Measurements from ENCODE around the gene AIRE.
"Not testable (repeated sequence)": the region's sequence is repeated elsewhere in the genome, so short reads cannot be mapped to it uniquely, and the experiment has no call there.

AIRE gene

DNA sequence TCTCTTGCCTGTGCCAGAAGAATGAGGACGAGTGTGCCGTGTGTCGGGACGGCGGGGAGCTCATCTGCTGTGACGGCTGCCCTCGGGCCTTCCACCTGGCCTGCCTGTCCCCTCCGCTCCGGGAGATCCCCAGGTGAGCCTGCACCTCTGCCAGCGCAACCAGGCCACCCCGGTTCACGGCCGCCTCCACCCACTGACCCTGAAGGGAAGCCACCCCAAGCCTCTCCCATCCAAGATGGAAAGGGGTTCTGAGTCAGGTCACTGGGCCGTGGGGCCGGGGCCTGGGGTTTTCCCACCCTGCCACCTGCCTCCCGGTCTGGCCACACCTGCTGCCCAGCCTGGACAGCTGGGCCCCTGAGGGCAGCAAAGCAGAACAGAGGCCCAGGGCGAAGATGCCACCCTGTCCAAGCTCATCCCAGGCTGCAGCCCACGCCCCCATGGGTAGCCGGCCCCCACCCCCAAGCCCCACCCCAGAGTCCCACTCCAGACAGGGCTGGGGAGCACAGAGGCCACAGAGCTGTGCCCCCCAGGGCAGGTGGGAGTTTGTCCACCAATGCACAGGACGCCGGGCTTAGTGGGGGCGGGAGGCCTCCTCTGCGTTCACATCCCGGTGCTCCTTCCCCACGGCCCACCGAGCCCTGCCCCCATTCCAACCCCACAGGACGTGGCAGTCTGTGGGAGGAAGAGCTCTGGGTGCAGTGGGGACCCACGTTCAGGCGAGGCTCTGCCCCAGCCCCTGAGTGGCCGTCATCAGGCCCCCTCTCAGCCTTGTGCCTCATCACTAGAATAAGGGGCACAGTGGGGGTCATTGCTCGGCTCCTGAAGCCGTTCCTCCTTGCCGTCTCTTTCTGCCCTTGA, 5.6 kb downstream of the AIRE start:
- no peak for DNase-seq (ENCODE audit: low spot score)
- no peak for FAIRE-seq

DNA sequence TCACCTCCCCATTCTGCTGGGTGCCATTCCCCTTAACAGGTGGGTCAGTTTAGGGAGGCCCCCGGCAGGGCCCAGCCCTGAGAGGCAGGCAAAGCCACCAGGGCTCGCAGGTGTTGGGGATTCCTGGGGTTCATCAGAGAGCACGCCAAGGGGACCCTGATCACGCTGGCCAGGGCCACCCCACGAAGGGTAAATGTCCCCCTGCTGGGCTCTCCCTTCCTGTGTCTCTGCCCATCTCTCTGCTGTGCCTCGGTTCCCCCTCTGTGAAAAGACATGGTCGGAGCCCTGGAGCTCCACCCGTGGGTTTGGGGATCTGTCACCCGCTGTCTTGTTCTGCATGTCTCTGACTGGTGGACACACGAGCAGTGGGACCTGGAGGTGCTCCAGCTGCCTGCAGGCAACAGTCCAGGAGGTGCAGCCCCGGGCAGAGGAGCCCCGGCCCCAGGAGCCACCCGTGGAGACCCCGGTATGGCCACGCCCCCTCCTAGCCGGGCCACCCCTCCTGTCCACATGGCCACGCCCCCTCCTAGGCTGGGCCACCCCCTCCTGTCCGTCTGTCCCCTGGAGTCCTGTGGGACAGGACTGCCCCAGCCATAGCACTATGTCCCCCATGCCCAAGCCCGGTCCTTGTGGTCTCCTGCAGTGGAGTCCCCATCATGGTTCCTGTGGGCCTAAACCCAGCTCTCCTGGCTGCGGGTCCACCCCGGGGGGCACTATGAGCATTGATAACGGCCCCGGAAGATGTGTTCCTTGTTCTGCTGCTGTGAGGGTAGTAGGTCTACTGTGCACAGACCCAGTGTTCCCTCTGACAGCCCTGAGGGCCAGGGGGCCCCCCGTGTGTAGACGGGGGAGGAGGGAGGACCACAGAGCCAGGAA, 6.5 kb downstream of the AIRE start:
- DNase-seq (ENCODE audit: low spot score) = no peak

DNA sequence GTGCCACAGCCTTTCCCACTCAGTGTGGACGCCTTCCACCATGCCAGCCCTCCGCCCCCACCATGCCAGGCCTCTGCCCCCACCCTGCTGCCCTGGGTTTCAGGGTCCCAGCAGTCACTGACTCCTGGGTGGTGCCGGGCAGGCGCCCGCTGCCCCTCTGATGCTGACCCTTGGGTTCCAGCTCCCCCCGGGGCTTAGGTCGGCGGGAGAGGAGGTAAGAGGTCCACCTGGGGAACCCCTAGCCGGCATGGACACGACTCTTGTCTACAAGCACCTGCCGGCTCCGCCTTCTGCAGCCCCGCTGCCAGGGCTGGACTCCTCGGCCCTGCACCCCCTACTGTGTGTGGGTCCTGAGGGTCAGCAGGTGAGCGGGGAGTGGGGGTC, 7.1 kb downstream of the AIRE start:
- no peak for FAIRE-seq
- DNase-seq (ENCODE audit: low spot score) = no peak

More for the DNA sequence above, 6.5 kb downstream of the AIRE start:
- no peak for FAIRE-seq

DNA sequence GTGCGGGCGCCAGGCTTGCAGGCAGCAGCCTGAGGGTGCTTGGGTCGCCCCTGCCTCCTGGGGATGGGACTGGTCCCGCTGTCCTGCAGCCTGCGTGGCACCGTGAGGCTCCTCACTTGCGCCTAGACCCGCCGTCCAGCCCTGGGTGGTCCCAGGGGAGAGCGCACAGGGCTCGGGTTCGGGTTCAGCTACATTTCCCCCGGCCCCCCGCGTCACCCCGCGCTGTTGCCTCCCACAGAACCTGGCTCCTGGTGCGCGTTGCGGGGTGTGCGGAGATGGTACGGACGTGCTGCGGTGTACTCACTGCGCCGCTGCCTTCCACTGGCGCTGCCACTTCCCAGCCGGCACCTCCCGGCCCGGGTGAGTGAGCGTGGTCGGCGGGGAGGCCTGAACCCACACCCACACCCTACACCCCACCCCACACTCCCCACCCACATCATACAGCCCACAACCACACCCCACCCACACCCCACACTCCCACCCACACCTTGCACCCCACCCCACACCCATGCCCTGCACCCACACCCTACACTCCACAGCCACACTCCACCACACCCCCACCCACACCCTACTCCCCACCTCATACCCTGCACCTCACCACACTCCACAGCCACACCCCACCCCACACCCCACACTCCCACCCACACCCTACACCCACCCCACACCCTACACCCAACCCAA, 8.0 kb downstream of the AIRE start:
- FAIRE-seq (no peak), DNase-seq (ENCODE audit: low spot score) (no peak)

DNA sequence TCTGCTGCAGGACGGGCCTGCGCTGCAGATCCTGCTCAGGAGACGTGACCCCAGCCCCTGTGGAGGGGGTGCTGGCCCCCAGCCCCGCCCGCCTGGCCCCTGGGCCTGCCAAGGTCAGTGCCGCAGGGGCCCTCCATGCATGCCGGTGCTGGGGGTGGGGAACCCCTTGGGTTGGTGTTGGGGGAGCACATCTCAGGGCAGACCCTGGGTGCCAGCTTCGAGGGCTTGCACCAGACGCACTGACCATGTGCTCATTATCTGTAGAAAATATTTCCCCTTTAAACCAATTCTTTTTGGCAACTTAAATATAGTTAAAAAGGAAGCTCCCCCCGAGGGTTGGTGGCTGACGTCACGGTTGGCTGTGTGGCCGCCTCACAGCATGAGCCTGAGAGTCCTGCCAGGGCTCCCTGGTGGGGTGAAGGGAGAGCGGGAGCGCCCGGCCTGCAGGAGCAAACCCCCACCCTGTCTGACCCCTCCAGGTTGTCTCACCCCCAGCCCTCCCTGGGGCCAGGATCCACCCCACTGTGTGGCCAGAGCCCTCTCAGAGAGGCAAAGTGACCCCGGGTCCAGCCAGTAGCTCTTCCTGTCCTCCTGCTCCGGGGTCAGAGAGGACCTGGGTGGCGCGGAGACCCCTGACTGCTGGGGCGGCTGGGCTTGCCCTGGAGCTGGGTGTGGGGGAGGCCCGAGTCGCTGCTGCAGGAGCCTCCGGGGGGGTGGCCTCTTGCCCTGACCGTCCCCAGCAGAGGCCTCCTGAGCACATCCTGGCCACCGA, 8.9 kb downstream of the AIRE start:
- DNase-seq (ENCODE audit: low spot score) = no peak
- FAIRE-seq = no peak

DNA sequence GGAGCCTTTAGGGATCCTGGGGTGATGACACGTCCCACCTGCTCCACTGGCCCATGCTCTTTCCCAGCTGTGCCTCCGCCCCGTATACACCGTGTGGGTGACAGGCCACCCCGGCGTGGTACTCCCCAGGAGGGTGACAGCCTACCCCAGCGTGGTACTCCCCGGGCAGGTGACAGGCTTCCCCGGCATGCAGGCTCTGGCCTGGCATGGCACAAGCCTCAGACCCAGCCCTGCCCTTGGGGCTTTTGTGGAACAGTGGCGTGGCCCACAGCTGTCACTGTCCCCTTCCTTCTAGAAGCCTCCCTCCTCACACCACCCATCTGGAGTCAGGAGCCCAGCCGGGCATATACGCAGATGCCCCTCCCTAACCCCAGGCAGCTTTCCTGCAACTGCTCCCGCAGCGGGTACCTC, 9.5 kb downstream of the AIRE start:
- DNase-seq (ENCODE audit: low spot score) (no peak), FAIRE-seq (no peak)

DNA sequence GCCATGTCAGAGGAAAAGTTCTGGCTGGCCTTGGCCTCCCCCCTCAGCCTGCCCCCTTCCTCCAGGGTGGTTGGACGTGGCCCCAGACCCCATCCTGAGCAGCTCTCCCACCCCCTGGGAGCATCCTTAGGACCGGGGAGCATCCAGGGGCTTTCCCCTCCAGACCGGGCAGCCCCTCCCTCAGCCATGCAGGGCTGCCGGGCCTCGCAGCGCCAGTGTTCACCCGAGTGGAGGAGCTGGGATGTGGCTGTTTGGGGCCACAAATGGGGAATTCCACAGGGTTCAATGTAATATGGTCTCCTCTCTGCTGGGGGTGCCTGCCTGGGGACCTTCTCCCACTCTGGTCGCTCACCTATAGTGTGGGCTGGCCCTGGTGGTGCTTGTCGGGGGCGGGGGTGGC, 10.0 kb downstream of the AIRE start:
- DNase-seq (ENCODE audit: low spot score) (no peak), FAIRE-seq (no peak)

DNA sequence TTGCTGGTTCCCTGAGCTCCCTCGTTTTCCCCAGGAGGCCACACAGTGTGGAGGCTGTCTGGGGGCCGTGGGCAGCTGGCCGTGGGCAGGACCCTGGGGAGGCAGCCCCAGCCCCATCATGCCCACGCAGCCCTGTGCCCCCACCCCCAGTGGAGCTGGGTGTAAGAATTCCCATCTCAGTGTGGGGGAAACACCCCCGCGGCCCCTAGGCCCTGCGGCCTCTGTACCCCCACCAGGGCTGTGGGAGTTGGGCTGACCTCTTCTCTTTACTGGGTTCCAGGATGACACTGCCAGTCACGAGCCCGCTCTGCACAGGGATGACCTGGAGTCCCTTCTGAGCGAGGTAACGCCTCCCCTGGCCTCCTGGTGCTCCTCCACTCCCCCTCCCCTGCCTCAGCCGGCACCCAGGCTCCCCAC, 10.4 kb downstream of the AIRE start:
- FAIRE-seq (no peak), DNase-seq (ENCODE audit: low spot score) (no peak)

DNA sequence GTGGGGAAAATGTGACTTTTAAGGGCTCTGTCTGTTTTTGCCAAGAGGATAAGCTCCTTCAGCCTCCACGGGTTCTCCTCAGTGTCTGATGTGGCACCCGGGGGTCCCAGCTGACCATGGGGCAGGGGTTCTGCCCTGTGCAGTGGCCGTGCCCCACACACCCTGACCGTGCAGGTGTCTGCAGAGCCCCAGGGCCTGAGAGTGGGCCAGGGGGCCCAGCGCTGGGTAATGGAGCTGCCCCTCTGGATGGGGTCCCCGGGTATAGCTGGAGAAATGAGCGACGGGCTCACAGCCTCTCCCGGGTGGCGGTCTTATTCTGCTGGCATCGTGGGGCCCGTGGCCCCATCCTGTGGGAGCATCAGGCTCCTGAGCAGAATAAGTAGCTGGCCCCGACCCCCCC, 11.2 kb downstream of the AIRE start:
- FAIRE-seq (no peak), DNase-seq (ENCODE audit: low spot score) (no peak)

DNA sequence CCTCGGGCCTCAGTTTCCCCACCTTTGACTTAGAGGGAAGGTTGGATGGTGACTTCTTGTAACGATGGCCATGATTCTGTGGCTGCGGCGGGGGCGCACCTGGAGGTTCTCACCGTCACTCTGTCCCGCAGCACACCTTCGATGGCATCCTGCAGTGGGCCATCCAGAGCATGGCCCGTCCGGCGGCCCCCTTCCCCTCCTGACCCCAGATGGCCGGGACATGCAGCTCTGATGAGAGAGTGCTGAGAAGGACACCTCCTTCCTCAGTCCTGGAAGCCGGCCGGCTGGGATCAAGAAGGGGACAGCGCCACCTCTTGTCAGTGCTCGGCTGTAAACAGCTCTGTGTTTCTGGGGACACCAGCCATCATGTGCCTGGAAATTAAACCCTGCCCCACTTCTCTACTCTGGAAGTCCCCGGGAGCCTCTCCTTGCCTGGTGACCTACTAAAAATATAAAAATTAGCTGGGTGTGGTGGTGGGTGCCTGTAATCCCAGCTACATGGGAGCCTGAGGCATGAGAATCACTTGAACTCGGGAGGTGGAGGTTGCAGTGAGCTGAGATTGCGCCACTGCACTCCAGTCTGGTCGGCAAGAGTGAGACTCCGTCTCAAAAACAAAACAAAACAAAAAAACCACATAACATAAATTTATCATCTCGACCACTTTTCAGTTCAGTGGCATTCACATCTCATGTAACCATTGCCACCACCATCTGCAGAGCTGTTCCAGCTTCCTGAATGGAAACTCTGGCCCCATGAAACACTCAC, 12.0 kb downstream of the AIRE start:
- FAIRE-seq (no peak), DNase-seq (ENCODE audit: low spot score) (peak; percentile 71)

DNA sequence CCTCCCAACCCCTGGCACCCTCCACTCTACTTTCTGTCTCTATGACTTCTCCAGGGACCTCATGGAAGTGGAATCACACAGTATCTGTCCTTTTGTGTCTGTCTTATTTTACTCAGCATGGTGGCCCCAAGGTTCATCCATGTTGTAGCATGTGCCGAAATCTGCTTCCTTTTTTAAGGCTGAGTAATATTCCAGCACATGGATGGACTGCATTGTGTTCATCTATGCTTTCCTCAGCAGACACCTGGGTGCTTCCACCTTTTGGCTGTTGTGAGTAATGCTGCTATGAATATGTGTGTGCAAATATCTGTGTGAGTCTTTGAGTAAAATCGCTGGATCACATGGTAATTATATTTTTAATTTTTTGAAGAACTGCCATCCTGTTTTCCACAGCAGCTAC, 12.6 kb downstream of the AIRE start:
- DNase-seq (ENCODE audit: low spot score) = no peak

DNA sequence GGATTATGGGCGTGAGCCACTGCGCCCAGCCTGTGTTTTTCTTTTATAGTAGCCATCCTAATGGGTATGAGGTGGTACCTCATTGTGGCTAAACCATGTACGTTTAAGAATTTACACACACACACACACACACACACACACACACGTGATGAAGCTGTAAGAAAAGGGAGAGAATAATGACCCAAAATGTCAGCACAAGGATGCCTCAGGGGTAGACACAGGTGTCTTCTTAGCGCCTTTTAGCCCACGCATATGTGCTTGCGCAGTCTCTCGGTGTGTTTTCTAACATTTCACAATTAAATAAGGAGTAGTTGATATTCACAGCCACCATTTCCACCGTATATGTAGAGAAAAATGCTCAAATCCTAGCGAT, 13.4 kb downstream of the AIRE start:
- FAIRE-seq (no peak), DNase-seq (ENCODE audit: low spot score) (no peak)

More for the DNA sequence above, 12.6 kb downstream of the AIRE start:
- no peak for FAIRE-seq

DNA sequence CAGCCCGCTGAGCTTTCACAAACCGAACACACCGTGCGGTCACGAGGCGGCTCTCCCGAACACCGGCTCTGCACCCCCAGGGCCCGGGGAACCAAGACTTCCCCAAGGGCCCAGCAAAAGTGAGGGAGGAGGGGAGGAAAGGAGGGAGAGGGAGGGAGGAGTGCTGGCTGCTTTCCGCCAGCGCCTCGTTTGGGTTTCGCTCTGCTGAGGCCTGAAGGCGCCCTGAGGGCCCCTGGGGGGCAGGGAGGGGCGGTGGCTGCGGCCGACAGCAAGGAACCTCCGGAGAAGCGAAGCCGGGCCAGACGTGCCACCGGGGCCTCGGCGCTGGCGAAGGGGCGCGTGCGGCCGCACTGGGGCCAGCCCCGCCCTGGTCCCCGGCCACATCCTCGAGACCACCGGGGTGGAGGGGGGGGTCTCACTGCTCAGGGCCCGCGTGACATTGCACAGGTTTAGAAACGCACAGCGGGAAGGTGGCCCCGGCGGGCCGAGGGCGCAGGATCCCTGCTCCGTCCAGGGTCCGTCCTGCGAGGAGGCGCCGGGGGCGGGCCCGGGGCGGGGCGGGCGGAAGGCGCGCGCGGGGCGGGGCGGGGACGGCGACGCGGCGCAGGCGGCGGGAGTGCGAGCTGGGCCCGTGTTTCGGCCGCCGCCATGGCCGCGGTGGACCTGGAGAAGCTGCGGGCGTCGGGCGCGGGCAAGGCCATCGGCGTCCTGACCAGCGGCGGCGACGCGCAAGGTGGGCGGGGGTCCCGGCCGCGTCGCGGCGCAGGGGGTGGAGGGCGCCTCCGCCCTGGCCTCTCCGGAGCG, 14.0 kb downstream of the AIRE start, which contains the start of gene PFKL:
TSS of gene PFKL (plus strand) at position 596 of the 804 bp plus-strand sequence. CDS start at position 649, 53 bp downstream.
- DNase-seq (ENCODE audit: low spot score) = no peak
- FAIRE-seq = no peak

DNA sequence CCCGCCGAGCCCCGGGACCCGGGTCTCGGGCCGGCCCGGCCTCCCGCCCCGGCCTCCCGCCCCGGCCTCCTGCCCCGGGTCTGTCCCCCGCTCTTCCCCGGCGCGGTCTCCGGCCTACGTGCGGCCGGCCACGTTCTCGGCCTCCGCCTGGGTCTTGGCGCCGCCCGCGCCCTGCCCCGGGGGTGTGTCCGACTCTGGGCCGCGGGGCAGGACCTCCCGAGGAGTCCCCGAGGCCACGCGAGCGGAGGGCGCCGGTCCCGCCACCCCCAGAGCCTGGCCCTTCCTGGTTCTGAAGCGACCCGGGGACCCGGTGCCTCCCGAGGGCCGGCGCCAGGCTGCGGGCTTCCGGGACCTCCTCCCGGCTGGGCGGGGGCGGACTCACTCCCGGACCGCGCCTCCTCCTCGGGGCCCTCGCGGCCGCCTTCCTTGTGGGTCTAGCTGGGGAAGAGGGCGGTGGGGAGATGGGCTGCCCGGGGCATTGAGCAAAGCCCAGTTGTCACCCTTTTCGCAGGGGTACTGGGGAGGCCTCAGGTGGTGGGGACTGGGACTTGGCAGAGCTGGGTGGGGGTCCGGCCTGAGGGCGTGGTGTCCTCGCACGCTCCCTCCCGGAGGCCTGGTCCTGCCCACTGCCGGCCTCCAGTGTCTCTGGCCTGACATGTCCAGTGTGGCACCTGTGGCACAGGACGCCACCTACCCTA, 14.7 kb downstream of the AIRE start:
- no peak for FAIRE-seq
- peak; percentile 7 for DNase-seq (ENCODE audit: low spot score)

DNA sequence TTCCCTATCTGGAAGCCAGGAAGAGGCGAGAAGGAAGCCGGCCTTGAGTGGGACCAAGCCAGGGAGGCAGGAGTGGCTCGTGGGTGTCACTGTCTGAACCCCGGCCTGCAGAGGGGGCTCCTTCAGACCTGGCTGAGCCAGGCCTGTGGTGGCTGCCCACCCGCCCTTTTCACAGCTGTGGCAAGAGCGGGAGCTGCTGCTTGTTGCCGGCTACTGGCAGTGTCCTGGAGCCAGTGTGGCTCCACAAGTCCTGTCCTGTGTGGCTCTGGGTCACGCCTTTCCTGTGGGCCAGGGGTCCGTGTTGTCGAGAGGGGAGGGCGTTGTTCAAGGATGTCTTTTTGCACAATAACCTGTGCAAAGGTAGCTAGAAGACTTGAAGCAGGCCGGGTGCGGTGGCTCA, 15.5 kb downstream of the AIRE start:
- DNase-seq (ENCODE audit: low spot score) (no peak), FAIRE-seq (no peak)

DNA sequence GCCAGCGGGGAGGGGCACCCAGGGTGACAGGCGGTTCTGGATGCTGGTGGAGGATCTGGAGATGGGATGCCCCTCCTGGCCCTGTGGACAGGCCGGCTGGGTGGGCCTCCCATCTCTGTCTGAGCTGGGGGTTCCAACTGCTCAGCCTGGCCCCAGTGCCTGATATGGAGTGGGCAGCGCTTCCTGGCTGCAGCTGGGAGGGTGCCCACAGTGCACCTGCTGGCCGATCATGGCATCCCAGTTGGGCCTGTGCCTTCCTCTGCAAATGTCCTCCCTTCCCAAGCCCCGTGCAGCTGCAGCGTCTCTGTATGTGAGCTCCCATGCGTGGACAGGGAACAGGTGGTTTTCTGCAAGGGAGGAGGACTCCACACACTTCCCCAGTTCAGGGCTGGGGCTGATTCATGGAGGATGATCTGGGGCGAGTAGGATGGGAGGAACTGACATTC, 16.3 kb downstream of the AIRE start:
- no peak for DNase-seq (ENCODE audit: low spot score)
- FAIRE-seq = no peak

DNA sequence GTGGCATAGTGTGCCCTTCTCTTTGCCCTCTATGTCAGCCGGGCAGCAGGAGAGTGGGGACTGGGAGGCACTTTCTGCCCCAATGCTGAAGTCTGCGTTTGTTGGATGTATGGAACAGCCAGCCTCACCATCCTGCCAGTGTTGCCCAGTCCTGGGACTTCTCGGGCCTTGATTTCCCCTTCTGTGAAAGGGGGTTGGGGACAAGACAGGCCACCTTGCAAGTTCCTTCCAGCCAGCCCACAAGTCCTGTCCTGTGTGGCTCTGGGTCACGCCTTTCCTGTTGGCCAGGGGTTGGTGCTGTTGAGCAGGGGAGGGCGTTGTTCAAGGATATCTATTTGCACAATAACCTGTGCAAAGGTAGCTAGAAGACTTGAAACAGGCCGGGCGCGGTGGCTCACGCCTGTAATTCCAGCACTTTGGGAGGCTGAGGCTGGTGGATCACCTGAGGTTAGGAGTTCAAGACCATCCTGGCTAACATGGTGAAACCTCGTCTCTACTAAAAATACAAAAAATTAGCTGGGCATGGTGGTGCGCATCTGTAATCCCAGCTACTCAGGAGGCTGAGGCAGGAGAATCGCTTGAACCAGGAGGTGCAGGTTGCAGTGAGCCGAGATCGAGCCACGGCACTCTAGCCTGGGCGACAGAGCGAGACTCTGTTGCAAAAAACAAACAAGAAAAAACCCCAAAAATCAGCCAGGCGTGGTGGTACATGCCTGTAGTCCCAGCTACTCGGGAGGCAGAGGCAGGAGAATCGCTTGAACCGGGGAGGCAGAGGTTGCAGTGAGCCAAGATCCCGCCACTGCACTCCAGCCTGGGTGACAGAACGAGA, 17.1 kb downstream of the AIRE start:
- FAIRE-seq; DNase-seq (ENCODE audit: low spot score): not testable (repeated sequence)

DNA sequence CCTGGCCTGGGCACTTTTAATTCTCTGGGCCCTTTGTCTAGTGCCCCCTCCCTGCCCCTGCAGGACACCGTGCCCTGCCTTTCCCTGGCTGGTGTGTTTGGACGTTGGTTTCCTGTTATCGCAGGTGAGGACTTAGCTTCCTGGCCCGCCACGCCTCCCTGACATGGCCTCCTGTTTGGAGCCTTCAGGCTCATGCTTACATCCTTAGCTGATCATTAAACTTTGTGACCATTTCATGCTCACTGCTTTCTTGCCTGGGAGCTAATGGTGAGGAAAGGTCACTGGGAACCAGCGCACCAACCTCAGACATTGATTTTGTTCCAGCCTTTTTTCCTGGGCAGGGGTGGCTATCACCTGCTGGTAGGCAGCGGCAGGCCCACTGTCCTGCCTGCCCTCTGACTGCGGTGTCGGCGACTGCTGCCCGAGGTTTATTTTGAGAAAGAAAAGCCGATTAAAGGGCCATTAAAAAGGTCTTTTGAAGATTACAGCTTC, 17.9 kb downstream of the AIRE start:
- peak; percentile 31 for DNase-seq (ENCODE audit: low spot score)
- peak; percentile 53 for FAIRE-seq
